WERI-Rb-1 (cell line): ENCODE data around the gene SLC49A3.
"Not testable (repeated sequence)": the region's sequence is repeated elsewhere in the genome, so short reads cannot be mapped to it uniquely, and the experiment has no call there.

Experiments
- DNase-seq: peaks from one replicate; pipeline ENCODE4 v3.0.0-alpha.2; 2020
- H3K27ac ChIP-seq: fragments of 250-450 bp; sonication (Bioruptor Pico); 2 replicates; pipeline ENCODE4 v1.5.1; 2020; ENCODE audit warnings: mild to moderate bottlenecking, moderate library complexity
- H3K27me3 ChIP-seq: fragments of 250-450 bp; sonication (Bioruptor Pico); 2 replicates; pipeline ENCODE4 v1.5.1; 2021; ENCODE audit warnings: mild to moderate bottlenecking, low read depth, moderate library complexity; ENCODE audit not compliant: insufficient read depth, severe bottlenecking
- H3K36me3 ChIP-seq: fragments of 250-450 bp; sonication (Bioruptor Pico); 2 replicates; pipeline ENCODE4 v1.5.1; 2020; ENCODE audit warnings: mild to moderate bottlenecking, moderate library complexity
- H3K4me3 ChIP-seq: 2 replicates; pipeline ENCODE4 v1.5.1; 2011; ENCODE audit warnings: low read depth, mild to moderate bottlenecking, control low read depth, low read length
- H3K9me3 ChIP-seq: fragments of 250-450 bp; sonication (Bioruptor Pico); 2 replicates; pipeline ENCODE4 v1.5.1; 2021; ENCODE audit warnings: mild to moderate bottlenecking, moderate library complexity; ENCODE audit not compliant: severe bottlenecking
- TF ChIP-seq, protein P1 (sequence below): IDR thresholded peaks from 2 replicates; pipeline ENCODE4 v1.5.1; 2011; ENCODE audit warnings: low read depth, mild to moderate bottlenecking, control low read depth, inconsistent platforms, low read length

SLC49A3 gene

DNA sequence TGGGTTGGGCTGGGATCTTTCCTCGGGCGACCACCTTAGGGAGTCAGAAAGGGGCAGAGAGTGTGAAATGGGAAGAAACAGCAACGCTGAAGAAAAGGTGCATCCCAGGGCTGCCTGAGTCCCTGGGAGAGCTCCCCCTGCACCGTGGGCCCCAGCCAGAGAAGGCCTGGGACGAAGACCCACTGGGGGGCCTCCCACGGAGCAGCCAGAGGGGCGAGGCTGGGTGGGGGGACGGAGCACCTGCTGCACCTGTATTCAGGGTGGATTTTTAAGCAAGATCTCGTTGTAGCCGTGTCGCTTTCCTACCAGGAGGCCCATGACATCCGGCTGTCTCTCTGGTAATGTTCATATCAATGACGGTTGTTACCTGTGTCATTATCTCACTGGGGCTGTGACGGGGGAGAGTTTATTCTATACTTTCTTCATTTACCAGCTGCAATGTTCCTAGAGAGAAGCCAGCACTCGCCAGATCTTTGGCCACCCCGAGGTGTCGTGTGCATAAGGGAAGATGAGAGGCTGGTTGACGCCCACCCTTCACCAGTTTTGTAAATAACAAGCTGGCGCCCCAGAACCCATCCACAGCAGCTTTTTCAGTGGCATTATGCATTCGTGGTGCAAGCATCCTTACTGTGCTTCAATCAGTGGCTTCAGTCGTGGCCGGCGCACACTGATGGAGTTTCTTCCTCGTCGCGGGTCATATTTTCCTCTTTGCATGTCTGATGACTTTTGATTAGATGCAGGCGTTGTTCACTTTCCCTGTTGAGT, 11.0 kb upstream of the SLC49A3 start:
- H3K9me3 ChIP-seq, result no peaks in the 10 kb centered on the region
- no peak overlapping the region for H3K27ac ChIP-seq
- no peak overlapping the region for H3K4me3 ChIP-seq
- TF ChIP-seq, protein P1, sequence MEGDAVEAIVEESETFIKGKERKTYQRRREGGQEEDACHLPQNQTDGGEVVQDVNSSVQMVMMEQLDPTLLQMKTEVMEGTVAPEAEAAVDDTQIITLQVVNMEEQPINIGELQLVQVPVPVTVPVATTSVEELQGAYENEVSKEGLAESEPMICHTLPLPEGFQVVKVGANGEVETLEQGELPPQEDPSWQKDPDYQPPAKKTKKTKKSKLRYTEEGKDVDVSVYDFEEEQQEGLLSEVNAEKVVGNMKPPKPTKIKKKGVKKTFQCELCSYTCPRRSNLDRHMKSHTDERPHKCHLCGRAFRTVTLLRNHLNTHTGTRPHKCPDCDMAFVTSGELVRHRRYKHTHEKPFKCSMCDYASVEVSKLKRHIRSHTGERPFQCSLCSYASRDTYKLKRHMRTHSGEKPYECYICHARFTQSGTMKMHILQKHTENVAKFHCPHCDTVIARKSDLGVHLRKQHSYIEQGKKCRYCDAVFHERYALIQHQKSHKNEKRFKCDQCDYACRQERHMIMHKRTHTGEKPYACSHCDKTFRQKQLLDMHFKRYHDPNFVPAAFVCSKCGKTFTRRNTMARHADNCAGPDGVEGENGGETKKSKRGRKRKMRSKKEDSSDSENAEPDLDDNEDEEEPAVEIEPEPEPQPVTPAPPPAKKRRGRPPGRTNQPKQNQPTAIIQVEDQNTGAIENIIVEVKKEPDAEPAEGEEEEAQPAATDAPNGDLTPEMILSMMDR, result no peak
- no peak for DNase-seq
- no peaks in the 10 kb centered on the region for H3K27me3 ChIP-seq
- H3K36me3 ChIP-seq, result no peaks in the 10 kb centered on the region

DNA sequence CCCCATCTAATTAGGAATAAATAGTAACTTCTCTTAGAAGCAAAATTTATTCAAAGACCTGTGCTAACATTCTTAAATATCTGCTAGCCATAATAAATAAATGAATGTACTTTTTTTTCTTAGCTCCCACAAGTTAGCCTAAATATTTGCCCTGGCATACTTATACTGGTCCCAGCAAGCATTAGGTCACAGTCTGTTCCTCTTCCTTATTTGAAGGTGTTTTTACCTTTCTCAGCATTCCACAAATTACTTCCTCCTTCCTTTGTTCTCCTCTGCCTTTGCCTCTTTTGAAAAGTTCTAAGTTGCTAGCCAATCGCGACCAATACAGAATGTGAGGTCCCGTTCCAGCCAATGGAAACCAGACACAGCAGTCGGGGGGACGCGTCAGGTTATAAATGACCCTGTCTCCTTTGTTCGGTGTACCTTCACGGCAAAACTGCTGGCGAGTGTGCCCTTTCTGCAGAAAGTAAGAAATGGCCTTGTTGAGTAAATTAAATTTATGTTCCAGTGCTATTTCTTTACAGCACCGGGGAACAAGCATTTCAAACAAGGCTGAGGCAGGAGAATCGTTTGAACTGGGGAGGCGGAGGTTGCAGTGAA, 5.5 kb upstream of the SLC49A3 start:
- not testable (repeated sequence) for H3K9me3 ChIP-seq, H3K27ac ChIP-seq, H3K36me3 ChIP-seq, H3K27me3 ChIP-seq, DNase-seq, H3K4me3 ChIP-seq

DNA sequence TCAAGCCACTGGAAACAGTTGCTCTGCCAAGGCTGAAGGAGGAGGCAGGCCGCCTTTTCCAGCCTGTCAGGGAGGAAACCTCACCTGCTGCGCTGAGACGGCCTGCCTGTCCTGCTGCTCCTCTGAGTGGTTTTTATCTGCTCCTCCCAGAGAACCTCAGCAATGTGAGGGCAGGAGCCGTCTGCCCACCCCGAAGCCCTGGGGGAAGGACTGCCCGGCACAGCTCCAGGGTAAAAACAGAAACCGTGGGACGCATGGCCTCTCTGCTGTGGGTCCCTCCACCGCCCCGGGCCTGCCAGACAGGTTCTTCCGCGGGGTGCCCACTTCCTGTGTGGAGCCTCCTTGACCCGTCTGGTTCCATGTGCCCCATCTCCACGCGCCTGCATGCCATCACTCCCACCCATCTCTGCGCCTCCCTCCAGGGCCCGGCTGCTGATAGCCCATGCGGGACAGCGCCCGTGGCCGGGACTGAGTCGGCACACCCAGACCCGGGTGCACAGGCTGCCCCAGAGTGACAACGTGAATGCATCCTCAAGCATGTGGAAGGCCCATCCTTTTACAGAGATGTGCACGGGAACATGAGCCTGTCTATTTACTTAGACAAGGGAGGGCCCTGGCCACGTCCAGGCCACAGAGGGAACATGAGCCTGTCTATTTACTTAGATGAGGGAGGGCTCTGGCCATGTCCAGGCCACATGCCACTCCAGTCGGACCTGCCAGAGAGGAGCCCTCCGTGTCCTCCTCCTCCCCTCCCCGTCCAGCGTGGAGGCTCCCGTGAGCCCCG, 4.0 kb upstream of the SLC49A3 start:
- TF ChIP-seq, protein P1, result no peak
- no peak overlapping the region for H3K4me3 ChIP-seq
- DNase-seq, result no peak
- no peak overlapping the region for H3K27ac ChIP-seq
- H3K27me3 ChIP-seq, result no peaks in the 10 kb centered on the region
- H3K36me3 ChIP-seq, result no peaks in the 10 kb centered on the region
- H3K9me3 ChIP-seq, result no peaks in the 10 kb centered on the region

DNA sequence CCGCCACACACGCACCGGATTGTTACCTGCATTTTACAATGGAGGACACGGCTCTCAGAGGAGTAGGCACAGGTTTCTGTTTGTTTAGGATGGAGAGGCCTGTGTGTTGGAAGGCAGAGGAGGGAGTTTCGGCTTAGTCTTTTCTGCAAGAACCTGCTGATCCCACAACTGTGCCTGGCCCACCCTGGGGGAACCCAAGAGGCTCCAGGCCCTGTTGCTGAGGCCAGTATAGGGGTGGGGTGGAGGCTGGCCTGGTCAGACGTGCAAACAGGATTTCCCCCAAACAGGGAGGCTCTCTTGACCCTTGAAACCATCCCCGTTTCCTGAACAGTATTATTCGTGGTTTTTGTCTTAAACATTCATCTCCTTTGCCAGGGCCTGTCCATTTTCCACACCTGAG, 772 bp upstream of the SLC49A3 start:
- Histone ChIP-seq H3K9me3 (no peaks in the 10 kb centered on the region), H3K27me3 (no peaks in the 10 kb centered on the region), H3K4me3 (no peak overlapping the region), H3K27ac (no peak overlapping the region), H3K36me3 (no peaks in the 10 kb centered on the region)
- TF ChIP-seq, protein P1, result no peak
- no peak for DNase-seq

GRCh38 chr4:687971-688853, 739 bp downstream of the SLC49A3 start:
- DNase-seq, result no peak
- H3K4me3 ChIP-seq, result no peak overlapping the region
- H3K9me3 ChIP-seq, result no peaks in the 10 kb centered on the region
- H3K27ac ChIP-seq, result no peak overlapping the region
- no peaks in the 10 kb centered on the region for H3K36me3 ChIP-seq
- H3K27me3 ChIP-seq, result no peaks in the 10 kb centered on the region
- TF ChIP-seq, protein P1, result no peak
